ENCODE results near the gene SUCLG2. TPM values are rescaled to one million over a fixed set of nuclear protein-coding genes. Genes with fewer than 3 reads are reported as not detected.

Gene SUCLG2
- total RNA-seq, 1 experiment from 2014 or later = 104 TPM

DNA sequence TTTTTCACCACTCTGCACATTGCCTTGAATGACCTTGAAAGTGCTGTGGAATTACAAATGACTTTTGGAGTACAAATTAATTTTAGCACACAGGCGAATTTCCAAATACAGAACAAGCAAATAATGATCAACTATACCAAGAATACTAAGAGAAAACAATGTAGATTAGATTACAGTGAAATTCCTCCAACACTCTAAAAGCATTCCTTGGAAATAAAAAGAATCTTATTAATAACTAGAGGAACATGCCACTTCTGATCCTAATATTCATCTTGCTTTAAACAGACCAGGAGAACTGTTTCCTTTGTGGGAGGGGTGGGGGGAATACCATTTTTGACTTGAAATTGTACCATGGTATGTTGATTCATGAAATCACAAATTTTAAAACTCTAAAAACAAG is 167.5 kb downstream of the SUCLG2 start:
- in situ Hi-C loops (cut with HindIII; ENCODE audit: low sequenced_read_pairs) = no loop called here
- DNase-seq (ENCODE audit: low spot score) = no peak

DNA sequence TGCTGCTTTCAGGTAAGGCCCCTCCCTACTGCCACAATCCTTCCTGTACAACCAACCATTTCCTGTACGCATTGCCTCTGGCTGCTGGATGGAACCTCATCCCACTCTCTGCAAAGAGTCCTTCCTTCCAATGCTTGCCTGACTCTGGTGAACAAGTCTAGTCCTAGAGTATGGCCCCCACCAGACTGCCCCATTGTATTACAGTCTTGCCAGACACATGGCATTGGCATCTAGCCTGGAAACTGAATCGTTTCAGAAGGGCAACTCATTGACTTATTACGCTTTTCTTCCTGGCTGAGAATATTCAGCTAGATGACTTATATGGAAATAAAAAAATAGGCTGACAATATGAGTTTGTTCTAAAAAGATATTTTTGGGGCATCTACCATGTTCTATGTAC is 170.3 kb downstream of the SUCLG2 start:
- in situ Hi-C loops (cut with HindIII; ENCODE audit: low sequenced_read_pairs) = no loop called here
- no peak for DNase-seq (ENCODE audit: low spot score)

DNA sequence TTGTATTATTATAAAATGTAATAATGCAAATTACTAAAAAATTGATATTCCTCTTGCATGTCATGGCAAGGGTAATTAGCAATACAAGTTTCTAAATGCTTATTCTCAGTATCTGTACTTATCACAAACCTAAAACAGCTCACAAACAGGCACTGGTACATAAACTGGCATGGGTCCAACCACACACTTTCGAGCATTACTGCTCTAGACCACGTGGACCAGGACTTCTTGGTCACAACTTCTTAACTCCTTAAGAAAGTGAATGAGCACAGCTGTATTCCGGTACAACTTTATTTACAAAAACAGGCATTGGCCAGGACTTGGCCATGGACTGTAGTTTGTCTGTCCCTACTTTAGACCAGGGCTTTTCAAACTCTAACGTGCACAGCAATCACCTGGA is 173.3 kb downstream of the SUCLG2 start:
- DNase-seq (ENCODE audit: low spot score) = no peak
- in situ Hi-C loops (cut with HindIII; ENCODE audit: low sequenced_read_pairs) = no loop called here

DNA sequence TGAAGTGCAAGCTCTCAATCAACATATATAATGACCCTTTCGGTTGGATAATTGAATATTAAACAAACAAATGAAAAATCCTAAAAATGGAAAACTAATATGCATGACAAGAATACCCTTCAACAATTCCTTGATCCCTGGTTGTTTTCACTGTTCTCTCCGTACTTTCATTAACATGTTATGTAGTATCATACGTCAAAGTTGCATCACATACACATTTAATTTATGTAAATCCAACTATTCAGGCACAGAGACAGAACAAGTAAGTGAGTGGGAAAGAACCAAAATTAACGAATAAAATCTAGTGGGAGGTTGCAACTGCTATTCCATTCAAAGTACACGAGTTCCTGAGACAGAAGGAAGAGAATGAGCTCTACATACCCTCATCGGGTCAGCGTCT is 176.0 kb downstream of the SUCLG2 start:
- in situ Hi-C loops (cut with HindIII; ENCODE audit: low sequenced_read_pairs) = no loop called here
- DNase-seq (ENCODE audit: low spot score) = no peak

DNA sequence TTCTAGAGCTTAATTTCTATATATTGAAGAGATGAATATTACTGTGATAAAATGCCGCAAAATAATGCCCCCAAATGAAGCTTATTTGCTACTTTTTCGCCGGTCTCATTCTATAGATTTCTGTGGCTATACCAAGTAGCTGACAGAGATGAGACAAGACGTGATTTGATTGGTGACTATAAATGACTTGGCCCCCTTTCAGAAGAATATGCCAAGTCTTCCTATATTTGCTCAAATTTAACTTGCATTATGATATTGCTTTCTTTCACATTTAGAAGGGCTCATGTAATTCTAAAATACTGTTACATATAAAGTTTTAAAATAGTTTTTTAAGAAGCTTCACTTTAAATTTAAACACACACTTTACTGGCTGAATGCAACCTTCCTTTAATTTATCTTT is 180.1 kb downstream of the SUCLG2 start:
- DNase-seq (ENCODE audit: low spot score) = no peak
- in situ Hi-C loops (cut with HindIII; ENCODE audit: low sequenced_read_pairs) = no loop called here

DNA sequence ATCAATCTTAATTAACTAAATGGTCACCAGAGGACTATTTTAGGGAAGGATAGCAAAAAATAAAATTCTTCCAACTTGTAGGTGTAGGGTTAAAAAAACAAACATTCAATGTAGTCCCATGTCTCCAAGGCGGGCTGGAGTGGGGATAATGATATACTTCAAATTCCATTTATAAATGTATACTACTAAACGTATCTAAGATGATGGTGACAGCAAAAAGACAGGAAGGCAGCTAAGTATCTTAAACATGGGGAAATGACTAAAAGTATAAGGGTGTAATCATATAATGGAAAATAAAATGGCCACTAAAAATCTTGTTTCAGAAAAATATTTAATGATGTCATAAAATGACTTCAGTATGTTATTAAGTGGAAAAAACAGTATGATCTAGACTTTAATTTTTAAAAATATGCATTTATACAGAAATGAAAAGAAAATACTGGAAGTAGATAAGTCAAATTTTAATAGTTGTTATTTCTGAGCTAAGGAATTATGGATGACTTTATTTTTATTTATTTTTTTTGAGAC is 181.7 kb downstream of the SUCLG2 start:
- DNase-seq (ENCODE audit: low spot score) = no peak
- in situ Hi-C loops (cut with HindIII; ENCODE audit: low sequenced_read_pairs) = no loop called here

DNA sequence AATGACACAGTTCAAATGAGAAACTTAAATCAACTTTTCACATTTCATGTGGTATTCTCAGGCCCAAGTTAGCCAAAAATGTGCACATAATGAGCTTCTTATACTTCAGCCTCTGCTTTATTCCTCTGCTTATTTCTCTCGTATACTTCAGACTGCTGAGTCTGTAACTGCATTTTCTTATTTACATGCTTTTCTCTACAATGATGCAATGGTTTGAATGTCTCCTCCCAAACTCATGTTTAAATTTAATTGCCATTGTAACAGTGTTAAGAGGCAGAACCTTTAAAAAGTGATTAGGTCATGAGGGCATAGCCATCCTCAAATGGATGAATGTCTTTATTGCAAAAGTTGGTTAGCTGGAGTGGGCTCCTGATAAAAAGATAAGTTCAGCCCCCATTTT is 184.2 kb downstream of the SUCLG2 start:
- in situ Hi-C loops (cut with HindIII; ENCODE audit: low sequenced_read_pairs) = no loop called here
- no peak for DNase-seq (ENCODE audit: low spot score)

DNA sequence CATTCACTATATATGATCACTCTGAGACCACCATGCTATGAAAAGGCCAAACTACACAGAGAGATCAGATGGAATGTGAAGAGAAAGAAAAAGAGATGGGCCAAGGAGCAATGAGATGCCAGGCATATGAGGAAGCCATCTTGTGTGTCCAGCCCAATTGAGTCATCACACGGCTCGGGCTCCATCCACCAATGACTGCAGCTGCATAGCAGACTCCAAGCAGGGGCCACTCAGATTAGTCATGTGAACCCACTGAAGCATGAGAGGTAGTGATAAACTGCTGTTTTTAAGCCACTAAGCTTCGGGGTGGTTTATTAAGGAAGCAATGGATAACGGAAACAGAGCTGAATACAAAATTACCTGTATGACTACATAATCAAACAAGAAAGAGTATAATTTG is 185.9 kb downstream of the SUCLG2 start:
- DNase-seq (ENCODE audit: low spot score) = no peak
- in situ Hi-C loops (cut with HindIII; ENCODE audit: low sequenced_read_pairs) = no loop called here

DNA sequence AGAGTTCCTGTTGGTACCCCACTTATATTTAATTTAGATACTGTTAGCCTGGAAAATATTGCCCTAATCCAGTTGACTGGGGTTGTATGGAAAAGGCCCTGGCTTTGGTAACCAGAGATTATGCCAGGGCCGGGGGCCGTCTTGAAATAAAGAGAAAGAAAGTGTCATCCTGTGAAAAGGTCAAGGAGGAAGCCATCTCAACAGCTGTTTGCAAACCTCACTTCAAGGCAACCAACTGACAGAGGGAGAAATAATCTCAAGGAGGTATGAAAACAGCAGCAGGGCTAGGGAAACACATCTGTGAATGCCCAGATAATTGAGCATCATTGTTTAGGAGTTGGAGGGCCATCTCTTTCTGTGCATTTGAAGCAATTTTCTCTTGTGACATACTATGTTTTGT is 190.8 kb downstream of the SUCLG2 start:
- in situ Hi-C loops (cut with HindIII; ENCODE audit: low sequenced_read_pairs) = no loop called here

DNA sequence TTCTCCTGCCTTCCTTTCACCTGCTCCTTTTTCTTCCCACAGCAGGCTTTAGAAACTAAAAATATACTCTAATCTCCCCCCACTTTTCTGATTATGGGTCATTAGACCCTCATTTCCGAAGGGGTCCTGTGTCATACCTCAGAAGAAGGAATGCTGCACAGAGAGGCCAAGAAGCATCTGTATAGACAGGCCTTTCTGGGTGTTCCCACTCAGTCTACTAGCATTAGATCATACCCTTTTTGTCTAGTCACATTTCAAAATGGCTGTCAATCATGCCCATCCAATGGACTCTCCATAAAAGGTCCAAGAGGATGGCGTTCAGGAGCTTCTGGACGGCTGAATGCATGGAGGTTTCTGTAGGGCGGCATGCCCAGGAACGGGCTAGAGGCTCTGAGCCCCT is 192.2 kb downstream of the SUCLG2 start:
- in situ Hi-C loops (cut with HindIII; ENCODE audit: low sequenced_read_pairs) = no loop called here

More for the DNA sequence above, 190.8 kb downstream of the SUCLG2 start:
- no peak for DNase-seq (ENCODE audit: low spot score)

DNA sequence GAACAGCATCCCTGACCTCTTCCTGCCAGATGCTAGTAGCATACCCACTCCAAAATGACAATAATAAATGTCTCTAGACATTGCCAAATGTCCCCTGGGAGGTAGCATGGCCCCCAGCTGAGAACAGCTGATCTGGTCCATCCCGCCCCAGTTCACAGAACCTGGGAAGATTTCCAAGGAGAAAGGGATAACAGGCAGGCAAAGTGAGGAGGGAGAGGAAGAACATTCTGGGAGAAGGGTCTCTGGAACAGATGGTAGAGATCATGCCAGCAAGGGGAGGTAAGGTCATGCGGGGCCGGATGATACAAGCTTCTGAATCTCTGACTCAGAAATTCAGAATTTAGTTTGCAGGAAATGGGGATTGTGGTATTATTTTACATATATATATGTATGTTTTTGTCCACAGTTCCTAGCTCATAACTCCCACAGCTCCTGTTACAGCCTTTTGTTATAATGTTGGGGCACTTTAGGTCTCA is 192.7 kb downstream of the SUCLG2 start:
- no peak for DNase-seq (ENCODE audit: low spot score)
- in situ Hi-C loops (cut with HindIII; ENCODE audit: low sequenced_read_pairs) = no loop called here

More for the DNA sequence above, 192.2 kb downstream of the SUCLG2 start:
- no peak for DNase-seq (ENCODE audit: low spot score)

DNA sequence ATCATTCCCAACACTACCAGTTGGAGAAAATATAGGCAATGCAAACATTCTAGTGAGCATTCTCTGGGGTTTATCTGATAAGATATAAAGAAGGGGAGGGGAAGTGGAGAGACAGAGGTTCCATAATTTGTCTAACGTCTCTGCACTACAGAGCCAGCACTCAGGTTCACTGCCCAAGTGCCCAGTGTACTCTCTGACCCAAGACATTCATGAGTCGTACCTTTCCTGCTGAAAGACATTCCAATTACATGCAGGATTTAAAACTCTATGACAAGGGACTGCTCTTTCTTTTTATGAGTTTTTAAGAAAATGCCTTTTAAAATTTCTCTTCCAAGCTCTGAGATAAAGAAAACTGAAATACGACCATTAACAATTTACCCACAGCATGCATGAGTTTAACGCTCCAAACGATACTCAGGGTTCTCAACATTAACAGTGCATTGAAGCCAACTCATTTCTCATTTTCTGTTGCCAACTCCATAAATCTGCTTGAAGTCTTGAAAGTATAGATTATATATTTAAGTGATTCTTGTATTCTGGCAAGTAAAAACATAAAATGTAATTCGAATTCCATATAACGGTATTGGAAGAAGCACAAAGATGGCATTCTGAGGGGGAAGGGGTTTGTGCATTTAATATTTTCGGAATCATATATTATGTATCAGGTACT is 193.4 kb downstream of the SUCLG2 start:
- in situ Hi-C loops (cut with HindIII; ENCODE audit: low sequenced_read_pairs) = no loop called here
- no peak for DNase-seq (ENCODE audit: low spot score)

DNA sequence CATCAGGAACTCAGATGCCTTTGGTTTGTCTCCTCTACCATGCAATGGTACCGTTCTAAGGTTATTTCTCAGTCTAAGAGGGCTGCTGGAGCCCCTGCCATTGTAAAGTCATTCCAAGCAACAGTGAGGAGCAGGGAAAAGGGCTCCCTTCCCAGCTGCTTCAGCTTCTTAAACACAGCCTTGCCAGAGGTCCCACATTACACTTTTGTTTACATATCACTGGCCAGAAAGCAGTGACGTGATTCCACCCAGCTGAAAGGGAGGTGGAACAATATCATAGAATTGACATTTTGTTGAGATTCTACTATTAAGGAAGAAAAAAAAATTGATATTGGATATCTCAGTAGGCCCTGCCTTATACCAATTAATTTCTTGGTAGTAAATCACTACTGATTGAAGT is 194.6 kb downstream of the SUCLG2 start:
- in situ Hi-C loops (cut with HindIII; ENCODE audit: low sequenced_read_pairs) = no loop called here
- no peak for DNase-seq (ENCODE audit: low spot score)

DNA sequence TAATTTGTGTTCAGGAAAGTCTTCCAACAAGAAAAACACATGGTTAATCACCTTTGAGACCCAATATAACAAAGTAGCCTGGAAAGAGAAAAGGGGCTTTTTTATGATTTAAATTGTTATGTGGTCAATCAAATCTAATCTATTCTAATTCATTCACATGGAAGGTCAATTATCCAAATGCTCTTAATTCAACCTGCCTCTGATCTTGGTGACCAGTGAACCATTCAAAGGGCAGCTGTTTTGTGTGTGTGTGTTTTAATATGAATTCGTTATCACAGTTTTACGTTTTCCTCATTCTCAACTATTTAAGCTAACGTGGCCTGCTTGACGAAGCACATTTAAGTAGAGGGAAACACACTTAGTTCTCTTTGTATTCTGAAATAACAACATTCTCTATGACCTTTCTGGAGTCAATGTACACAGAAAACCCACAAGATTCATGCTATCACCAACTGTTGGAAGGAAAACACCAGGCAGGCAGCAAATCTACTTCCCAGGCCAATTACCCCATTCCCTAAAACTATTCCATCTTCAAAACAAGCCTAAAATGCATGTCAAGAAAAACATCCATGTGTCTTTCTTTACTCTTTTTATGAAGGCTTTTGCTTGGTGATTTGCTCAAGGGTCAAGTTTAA is 195.4 kb downstream of the SUCLG2 start:
- in situ Hi-C loops (cut with HindIII; ENCODE audit: low sequenced_read_pairs) = no loop called here
- no peak for DNase-seq (ENCODE audit: low spot score)

DNA sequence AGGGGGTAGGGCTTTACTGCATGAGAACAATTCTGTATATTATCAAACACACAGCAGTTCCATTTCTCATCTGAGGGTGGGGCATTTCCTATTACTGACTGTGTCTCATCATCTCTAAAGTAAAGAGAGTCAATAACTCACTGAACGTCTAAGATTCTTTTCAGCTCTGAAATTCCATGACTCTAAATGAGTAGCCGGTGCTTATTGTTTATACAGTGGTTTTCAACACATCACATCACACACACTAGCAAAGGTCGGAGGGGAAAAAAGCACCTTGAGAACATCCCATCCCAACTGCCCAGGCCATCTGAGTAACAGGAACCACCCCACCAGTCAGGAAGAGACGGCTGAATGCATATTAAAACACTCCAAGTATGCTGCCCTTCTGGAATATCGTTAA is 196.0 kb downstream of the SUCLG2 start:
- in situ Hi-C loops (cut with HindIII; ENCODE audit: low sequenced_read_pairs) = no loop called here
- no peak for DNase-seq (ENCODE audit: low spot score)

DNA sequence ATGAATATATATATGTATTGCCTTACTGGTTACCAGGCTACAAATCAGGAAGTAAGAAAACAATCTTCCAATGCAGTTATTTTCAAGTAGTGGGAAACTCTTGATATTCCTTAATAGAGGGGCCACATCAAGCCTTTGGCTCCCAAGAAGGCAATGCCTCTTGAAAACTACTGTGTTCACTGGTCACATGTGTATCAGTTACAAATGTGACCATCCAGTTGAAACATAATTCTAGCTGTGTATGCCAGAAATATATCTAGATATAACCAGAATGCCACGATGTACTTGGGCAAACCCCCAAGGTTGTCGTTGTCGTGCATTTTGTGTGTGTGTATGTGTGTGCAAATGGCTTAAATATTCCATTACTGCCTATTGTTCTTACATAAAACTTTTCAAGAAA is 200.8 kb downstream of the SUCLG2 start:
- no peak for DNase-seq (ENCODE audit: low spot score)
- in situ Hi-C loops (cut with HindIII; ENCODE audit: low sequenced_read_pairs) = no loop called here

DNA sequence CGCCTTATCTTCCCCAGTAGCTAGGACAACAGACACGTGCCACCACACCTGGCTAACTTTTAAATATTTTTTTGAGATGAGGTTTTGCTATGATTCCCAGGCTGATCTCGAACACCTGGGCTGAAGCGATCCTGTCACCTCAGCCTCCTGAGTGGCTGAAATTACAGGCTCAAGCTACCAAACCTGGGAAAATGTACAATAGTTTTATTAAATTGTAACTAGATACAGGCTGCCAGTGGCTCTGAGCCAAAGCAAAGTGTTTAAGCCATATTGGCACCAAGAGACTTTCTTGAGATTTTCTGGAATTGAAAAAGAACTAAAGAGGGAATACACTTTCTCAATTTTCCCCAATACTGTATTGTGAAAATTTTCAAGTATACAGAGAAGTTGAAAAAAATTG is 204.3 kb downstream of the SUCLG2 start:
- DNase-seq (ENCODE audit: low spot score) = no peak
- in situ Hi-C loops (cut with HindIII; ENCODE audit: low sequenced_read_pairs) = no loop called here

DNA sequence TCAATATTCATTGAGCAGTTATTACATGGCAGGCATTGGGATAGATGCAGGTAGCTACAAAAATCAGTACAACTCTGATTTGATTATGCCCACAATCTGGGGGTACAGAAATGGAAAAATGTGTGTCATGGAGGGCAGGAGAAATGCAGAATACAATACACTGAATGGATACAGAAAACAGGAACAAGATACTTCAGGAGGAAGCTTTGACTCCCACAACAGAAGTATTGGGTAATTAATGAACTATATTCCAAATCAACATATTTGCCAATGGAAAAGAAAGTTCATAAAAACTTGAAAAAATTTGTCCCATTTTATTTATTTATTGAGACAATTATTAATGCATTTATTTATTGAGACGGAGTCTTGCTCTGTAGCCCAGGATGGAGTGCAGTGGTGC is 207.0 kb downstream of the SUCLG2 start:
- no peak for DNase-seq (ENCODE audit: low spot score)
- in situ Hi-C loops (cut with HindIII; ENCODE audit: low sequenced_read_pairs) = no loop called here

DNA sequence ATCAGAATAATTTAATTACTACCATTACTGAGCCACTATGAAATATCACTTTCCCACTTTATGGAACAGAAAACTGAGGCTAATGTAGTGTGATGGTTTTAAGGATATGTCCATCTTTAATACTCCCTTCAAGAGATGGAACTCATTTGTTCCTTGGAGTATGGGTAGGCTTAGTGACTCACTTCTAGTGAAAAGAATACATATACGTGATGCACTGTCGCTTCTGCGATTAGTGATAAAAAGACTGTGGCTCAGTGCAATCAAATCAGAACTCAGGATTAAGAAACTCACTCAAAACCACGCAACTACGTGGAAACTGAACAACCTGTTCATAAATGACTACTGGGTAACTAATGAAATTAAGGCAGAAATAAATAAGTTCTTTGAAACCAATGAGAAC is 216.6 kb downstream of the SUCLG2 start:
- in situ Hi-C loops (cut with HindIII; ENCODE audit: low sequenced_read_pairs) = no loop called here
- DNase-seq (ENCODE audit: low spot score) = no peak

DNA sequence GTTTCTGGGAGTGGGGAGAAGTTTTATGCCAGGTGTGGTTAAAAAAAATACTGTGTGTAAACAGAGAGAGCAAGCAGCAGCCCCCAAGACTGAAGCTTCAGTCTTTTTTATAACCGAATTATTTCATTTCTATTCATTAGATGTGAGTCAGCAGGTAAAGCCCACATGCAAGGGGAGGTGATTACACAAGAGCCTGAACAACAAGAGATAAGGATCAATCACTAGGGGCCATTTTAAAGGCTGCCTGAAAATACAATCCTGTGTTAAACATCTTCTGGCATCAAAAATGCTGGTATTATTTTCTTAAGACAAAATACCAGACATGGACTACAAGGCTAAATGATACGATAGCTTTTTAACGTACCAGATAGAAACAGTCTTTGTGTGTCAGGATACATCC is 217.3 kb downstream of the SUCLG2 start:
- DNase-seq (ENCODE audit: low spot score) = no peak
- in situ Hi-C loops (cut with HindIII; ENCODE audit: low sequenced_read_pairs) = no loop called here

DNA sequence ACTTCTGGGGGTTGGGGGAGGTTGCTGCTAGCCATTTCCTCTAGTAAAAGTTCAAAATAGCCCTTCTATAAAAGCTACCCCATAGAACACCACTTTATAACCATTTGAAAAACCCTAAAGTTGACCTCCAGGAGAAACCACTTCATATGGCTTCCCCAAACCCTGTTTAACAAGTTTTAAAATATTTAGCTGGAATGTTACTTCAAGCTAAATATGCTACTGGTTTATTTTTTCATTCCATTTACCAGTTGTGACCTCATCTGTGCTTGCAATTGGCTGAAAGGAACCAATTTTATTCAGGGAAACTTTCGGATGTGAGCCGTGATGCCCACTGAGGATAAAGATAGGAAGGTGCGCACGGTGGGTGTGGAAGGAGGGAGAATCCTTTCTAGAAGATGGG is 221.3 kb downstream of the SUCLG2 start:
- in situ Hi-C loops (cut with HindIII; ENCODE audit: low sequenced_read_pairs) = no loop called here

More for the DNA sequence above, 221.3 kb downstream of the SUCLG2 start:
- DNase-seq (ENCODE audit: low spot score) = no peak

All from G401 (cell line).